Epithelial cell of proximal tubule (primary cell): Measurements from ENCODE around the gene CD2BP2. TPM values are rescaled to one million over a fixed set of nuclear protein-coding genes. Genes with fewer than 3 reads are reported as not detected.

ENCODE experiments used
- DNase-seq: peaks from one replicate; pipeline ENCODE4 v3.0.0-alpha.2; 2011; ENCODE audit warnings: low read depth
- H3K4me3 ChIP-seq: 2 replicates; pipeline ENCODE4 v1.5.1; 2011; ENCODE audit warnings: low read depth, mild to moderate bottlenecking, low read length
- CTCF ChIP-seq: conservative IDR thresholded peaks from 2 replicates; pipeline ENCODE4 v1.5.1; 2012; ENCODE audit warnings: low read depth, mild to moderate bottlenecking, low read length
- total RNA-seq: library from RNA; depleted of rRNA; stranded (reverse); fragments of >200 nt; gene quantifications from 2 replicates; pipeline ENCODE4 v1.2.3, GENCODE V29; 2015

The CD2BP2 gene
- total RNA-seq, 1 donor from 2014 or later, result 75.2 TPM

GRCh38 chr16:30377050-30377811, 22.1 kb upstream of the CD2BP2 start:
- H3K4me3 ChIP-seq, result peak overlapping the region; percentile 80
- DNase-seq, result no peak
- TF ChIP-seq CTCF, result no peak

DNA sequence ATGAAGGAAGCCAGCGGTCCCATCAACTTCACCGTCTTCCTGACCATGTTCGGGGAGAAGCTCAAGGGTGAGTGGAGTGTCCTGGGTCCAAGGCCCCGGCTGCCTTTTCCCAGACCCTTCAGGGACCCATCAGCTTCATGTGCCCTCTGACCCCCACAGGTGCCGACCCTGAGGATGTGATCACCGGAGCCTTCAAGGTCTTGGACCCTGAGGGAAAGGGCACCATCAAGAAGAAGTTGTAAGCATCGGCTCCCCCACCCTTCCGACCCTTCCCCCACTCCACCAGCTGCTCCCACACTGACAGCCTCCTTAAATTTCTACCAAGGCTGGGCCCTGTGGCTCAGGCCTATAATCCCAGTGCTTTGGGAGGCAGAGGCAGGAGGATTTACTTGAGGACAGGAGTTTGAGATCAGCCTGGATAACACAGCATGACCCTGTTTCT, 21.4 kb upstream of the CD2BP2 start:
- no peak overlapping the region for H3K4me3 ChIP-seq
- TF ChIP-seq CTCF, result no peak
- no peak for DNase-seq

DNA sequence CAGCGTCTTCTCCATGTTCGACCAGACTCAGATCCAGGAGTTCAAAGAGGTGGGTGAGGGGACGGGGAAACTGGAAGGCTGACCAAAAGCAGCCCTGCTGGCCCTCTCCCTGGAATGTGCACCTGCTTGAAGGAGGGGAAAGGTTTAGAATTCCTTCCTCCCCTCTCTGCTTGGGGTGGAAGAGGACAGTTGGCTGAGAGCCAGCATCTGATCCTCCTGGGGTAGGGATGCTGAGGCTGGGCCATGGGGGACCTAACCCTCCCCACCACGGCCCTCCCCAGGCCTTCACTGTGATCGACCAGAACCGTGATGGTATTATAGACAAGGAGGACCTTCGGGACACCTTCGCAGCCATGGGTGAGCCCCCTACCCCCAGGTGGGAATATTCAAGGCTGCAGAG, 20.8 kb upstream of the CD2BP2 start:
- H3K4me3 ChIP-seq, result no peak overlapping the region
- TF ChIP-seq CTCF, result no peak
- DNase-seq, result no peak

DNA sequence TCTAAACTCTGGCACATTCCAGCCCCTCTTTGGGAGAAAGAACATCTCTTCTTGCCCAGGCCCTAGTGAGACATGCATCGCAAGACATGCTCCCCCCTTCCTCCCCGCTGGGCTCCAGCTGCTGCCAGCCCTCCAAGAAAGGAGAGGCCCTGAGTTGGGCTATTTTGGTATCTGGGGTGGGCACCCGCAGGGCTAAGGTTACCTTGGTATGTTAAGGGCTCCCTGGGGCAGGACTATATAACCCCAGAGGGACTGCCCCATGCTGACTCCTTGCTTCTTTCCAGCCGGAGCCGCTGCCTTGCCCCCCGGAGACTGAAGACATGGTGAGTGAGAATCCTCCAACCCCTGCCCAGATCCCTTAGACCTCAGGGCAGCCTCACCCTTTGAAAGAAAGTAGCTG, 19.4 kb upstream of the CD2BP2 start, which contains the start of gene MYL11:
TSS of gene MYL11 (plus strand) at position 265 of the 400 bp plus-strand sequence. CDS start at position 321, 56 bp downstream.
- no peak within 1 kb of the TSS for H3K4me3 ChIP-seq
- TF ChIP-seq CTCF, result no peak
- no peak for DNase-seq

GRCh38 chr16:30372725-30373124, 17.6 kb upstream of the CD2BP2 start:
- H3K4me3 ChIP-seq, result no peak overlapping the region
- TF ChIP-seq CTCF, result no peak
- no peak for DNase-seq

DNA sequence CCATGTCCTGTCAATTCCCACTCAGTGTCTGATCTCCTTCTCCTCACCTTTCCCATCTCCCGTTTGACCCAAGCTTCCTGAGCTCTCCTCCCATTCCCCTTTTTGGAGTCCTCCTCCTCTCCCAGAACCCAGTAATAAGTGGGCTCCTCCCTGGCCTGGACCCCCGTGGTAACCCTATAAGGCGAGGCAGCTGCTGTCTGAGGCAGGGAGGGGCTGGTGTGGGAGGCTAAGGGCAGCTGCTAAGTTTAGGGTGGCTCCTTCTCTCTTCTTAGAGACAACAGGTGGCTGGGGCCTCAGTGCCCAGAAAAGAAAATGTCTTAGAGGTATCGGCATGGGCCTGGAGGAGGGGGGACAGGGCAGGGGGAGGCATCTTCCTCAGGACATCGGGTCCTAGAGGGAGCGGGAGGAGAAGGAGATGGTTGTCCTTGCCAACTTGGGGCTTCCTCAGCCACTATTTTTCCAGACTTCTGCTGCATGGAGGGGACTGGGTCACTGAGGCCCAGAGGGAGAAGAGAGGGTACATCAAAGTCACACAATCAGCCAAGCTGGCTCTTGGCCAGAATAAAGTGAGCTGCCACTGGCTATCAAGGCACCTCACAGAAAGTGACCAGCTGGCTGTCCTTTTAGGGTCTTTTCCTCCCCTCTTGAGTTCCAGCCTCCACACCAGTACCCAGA, 17.1 kb upstream of the CD2BP2 start:
- no peak overlapping the region for H3K4me3 ChIP-seq
- no peak for DNase-seq
- TF ChIP-seq CTCF, result no peak
